ENCODE results near the gene BCL2L11.

DNA sequence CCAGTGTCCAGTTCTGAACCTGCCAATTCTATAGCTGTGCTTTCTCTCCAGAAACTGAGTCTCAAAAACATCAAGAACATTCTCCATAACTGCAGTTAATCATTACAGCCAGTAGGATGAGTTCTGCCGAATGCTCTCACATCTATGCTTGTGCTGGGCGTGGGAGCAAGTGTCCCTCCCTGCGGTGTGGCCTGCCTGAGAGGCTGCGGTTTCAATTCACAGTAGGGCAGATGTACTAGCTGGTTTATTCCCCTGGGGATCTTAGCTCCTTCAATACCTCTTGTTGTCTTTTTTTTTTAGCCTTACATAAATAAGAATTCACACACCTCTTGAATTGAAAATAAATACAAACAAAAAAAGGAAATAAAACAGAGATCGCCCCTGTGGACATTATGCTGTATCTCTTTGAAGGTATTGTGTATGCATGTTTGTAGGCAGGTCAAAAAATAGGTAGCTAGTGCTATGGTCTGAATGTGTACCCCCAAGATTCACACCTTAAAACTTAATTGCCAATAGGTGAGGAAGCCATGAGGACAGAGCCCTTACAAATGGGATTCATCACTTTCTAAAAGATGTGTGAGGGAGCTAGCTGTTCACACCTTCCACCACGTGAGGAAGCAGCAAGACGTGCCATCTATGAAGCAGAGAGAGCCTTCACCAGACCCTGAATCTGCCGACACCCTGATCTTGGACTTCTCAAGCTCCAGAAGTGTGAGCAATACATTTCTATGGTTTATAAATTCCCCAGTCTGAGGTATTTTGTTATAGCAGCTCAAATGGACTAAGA lies 74.3 kb downstream of the BCL2L11 start:
- TF ChIP-seq POU2F2 (IDR thresholded peaks at IDR 0.05; ENCODE audit: borderline replicate concordance, low read depth, low read length) (peak; percentile 82; the same call in 2 of the 3 replicates), CHD2 (IDR thresholded peaks at IDR 0.05; ENCODE audit: borderline replicate concordance, low read depth, low read length) (peak; percentile 65), POLR2A (IDR thresholded peaks at IDR 0.05; ENCODE audit: low read depth, low read length) (no peak), ETV6 (conservative IDR thresholded peaks at IDR 0.05 in 1 of 2, IDR thresholded peaks at IDR 0.05 in 1 of 2; ENCODE audit: borderline replicate concordance in 1 of 2, low read depth in 1 of 2) (no peak), MEF2A (IDR thresholded peaks at IDR 0.05; ENCODE audit: insufficient read depth, low read depth, low read length) (peak; percentile 82), CHD4 (IDR thresholded peaks at IDR 0.05) (no peak), NRF1 (conservative IDR thresholded peaks at IDR 0.05; ENCODE audit: low read depth, low read length) (no peak)
- TF ChIP-seq, protein P1, sequence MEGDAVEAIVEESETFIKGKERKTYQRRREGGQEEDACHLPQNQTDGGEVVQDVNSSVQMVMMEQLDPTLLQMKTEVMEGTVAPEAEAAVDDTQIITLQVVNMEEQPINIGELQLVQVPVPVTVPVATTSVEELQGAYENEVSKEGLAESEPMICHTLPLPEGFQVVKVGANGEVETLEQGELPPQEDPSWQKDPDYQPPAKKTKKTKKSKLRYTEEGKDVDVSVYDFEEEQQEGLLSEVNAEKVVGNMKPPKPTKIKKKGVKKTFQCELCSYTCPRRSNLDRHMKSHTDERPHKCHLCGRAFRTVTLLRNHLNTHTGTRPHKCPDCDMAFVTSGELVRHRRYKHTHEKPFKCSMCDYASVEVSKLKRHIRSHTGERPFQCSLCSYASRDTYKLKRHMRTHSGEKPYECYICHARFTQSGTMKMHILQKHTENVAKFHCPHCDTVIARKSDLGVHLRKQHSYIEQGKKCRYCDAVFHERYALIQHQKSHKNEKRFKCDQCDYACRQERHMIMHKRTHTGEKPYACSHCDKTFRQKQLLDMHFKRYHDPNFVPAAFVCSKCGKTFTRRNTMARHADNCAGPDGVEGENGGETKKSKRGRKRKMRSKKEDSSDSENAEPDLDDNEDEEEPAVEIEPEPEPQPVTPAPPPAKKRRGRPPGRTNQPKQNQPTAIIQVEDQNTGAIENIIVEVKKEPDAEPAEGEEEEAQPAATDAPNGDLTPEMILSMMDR (IDR thresholded peaks at IDR 0.05 in 2 of 3, conservative IDR thresholded peaks at IDR 0.05 in 1 of 3; ENCODE audit: control insufficient read depth in 2 of 3, extremely low read depth in 1 of 3, insufficient read depth in 1 of 3, low read depth in 3 of 3, low read length in 3 of 3): peak; percentile 42 to 46 (median 45); a peak in 5 of 6 replicates
- TF ChIP-seq, protein P2, sequence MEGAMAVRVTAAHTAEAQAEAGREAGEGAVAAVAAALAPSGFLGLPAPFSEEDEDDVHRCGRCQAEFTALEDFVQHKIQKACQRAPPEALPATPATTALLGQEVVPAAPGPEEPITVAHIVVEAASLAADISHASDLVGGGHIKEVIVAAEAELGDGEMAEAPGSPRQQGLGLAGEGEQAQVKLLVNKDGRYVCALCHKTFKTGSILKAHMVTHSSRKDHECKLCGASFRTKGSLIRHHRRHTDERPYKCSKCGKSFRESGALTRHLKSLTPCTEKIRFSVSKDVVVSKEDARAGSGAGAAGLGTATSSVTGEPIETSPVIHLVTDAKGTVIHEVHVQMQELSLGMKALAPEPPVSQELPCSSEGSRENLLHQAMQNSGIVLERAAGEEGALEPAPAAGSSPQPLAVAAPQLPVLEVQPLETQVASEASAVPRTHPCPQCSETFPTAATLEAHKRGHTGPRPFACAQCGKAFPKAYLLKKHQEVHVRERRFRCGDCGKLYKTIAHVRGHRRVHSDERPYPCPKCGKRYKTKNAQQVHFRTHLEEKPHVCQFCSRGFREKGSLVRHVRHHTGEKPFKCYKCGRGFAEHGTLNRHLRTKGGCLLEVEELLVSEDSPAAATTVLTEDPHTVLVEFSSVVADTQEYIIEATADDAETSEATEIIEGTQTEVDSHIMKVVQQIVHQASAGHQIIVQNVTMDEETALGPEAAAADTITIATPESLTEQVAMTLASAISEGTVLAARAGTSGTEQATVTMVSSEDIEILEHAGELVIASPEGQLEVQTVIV (IDR thresholded peaks at IDR 0.05; ENCODE audit: borderline replicate concordance, partially characterized antibody): no peak

Data from GM12878 (cell line).